Neural progenitor cell (in vitro differentiated cells): ENCODE measurements around the gene UBE2Q2. TPM values are rescaled to one million over a fixed set of nuclear protein-coding genes. Genes with fewer than 3 reads are reported as not detected.

Experiments used
- DNase-seq: peaks from one replicate; pipeline ENCODE4 v3.0.0-alpha.2; 2016; ENCODE audit warnings: low spot score
- H2AFZ ChIP-seq: fragments of 200-600 bp; sonication (generic); replicated peaks from 2 replicates; pipeline ENCODE4 v1.6.1; 2016; ENCODE audit warnings: antibody characterized with exemption
- H3F3A ChIP-seq: fragments of 200-600 bp; sonication (generic); 2 replicates; pipeline ENCODE4 v1.6.1; 2016; ENCODE audit warnings: antibody characterized with exemption, low read depth
- H3K27ac ChIP-seq: fragments of 200-600 bp; sonication (generic); 2 replicates; pipeline ENCODE4 v1.5.1; 2016; ENCODE audit warnings: mild to moderate bottlenecking
- H3K27me3 ChIP-seq: fragments of 200-600 bp; sonication (generic); 2 replicates; pipeline ENCODE4 v1.6.1; 2016; ENCODE audit warnings: mild to moderate bottlenecking, moderate library complexity
- H3K36me3 ChIP-seq: fragments of 200-600 bp; sonication (generic); 2 replicates; pipeline ENCODE4 v1.5.1; 2016
- H3K4me1 ChIP-seq: fragments of 200-600 bp; sonication (generic); 2 replicates; pipeline ENCODE4 v1.6.1; 2016; ENCODE audit warnings: mixed run types
- H3K4me2 ChIP-seq: fragments of 200-600 bp; sonication (generic); 2 replicates; pipeline ENCODE4 v1.6.1; 2016
- H3K4me3 ChIP-seq: fragments of 200-600 bp; sonication (generic); 2 replicates; pipeline ENCODE4 v1.5.1; 2016
- H3K79me2 ChIP-seq: fragments of 200-600 bp; sonication (generic); 2 replicates; pipeline ENCODE4 v1.6.1; 2016; ENCODE audit warnings: low read depth
- H3K9ac ChIP-seq: fragments of 200-600 bp; sonication (generic); 2 replicates; pipeline ENCODE4 v1.6.1; 2016
- H3K9me3 ChIP-seq: fragments of 200-600 bp; sonication (generic); 2 replicates; pipeline ENCODE4 v1.5.1; 2016; ENCODE audit warnings: low read depth
- H4K20me1 ChIP-seq: fragments of 200-600 bp; sonication (generic); 2 replicates; pipeline ENCODE4 v1.6.1; 2016; ENCODE audit warnings: low read depth
- H3K27ac Mint-ChIP-seq: 3 replicates; pipeline ENCODE4 v1.8.0; 2021; ENCODE audit warnings: mixed read lengths
- H3K27me3 Mint-ChIP-seq: 2 replicates; pipeline ENCODE4 v1.8.0; 2022; ENCODE audit warnings: low read depth, mild to moderate bottlenecking, inconsistent platforms, moderate library complexity, mixed read lengths; ENCODE audit not compliant: insufficient read depth
- H3K36me3 Mint-ChIP-seq: 3 replicates; pipeline ENCODE4 v1.8.0; 2021; ENCODE audit warnings: mixed read lengths
- H3K4me1 Mint-ChIP-seq: 3 replicates; pipeline ENCODE4 v1.8.0; 2021; ENCODE audit warnings: mixed read lengths
- H3K4me3 Mint-ChIP-seq: 3 replicates; pipeline ENCODE4 v1.8.0; 2021; ENCODE audit warnings: mild to moderate bottlenecking, moderate library complexity, mixed read lengths
- H3K9me3 Mint-ChIP-seq: 3 replicates; pipeline ENCODE4 v1.8.0; 2020; ENCODE audit warnings: mixed read lengths
- CTCF ChIP-seq: fragments of 200-600 bp; sonication (generic); IDR thresholded peaks from 2 replicates; pipeline ENCODE4 v1.5.1; 2017; ENCODE audit warnings: antibody characterized with exemption, mild to moderate bottlenecking
- EZH2 ChIP-seq: fragments of 200-600 bp; sonication (generic); IDR thresholded peaks from 2 replicates; pipeline ENCODE4 v1.6.1; 2017; ENCODE audit warnings: antibody characterized with exemption, mild to moderate bottlenecking, moderate library complexity
- EZH2phosphoT487 ChIP-seq: fragments of 200-600 bp; sonication (generic); IDR thresholded peaks from 2 replicates; pipeline ENCODE4 v1.6.1; 2017; ENCODE audit warnings: antibody characterized with exemption
- total RNA-seq: library from RNA; depleted of rRNA; stranded (reverse); fragments of >200 nt; gene quantifications from 2 replicates; pipeline ENCODE4 v1.2.3, GENCODE V29; 2015; ENCODE audit warnings: low replicate concordance

Gene UBE2Q2
- total RNA-seq, 1 donor from 2014 or later, result 25.8 TPM

GRCh38 chr15:75834021-75834420 is 9.2 kb upstream of the UBE2Q2 start:
- DNase-seq, result no peak
- H3K4me1 Mint-ChIP-seq, result peaks cover 32% of the 10 kb centered on the region
- peak overlapping the region; percentile 27 for H3K4me2 ChIP-seq

GRCh38 chr15:75835990-75836958 is 7.0 kb upstream of the UBE2Q2 start:
- no peak overlapping the region for H3K9ac ChIP-seq

More at GRCh38 chr15:75834021-75834420, 9.2 kb upstream of the UBE2Q2 start:
- H2AFZ ChIP-seq, result no peak overlapping the region
- peaks cover 14% of the 10 kb centered on the region for H3K27me3 ChIP-seq
- TF ChIP-seq CTCF, result no peak
- no peak for TF ChIP-seq EZH2phosphoT487
- no peak for TF ChIP-seq EZH2
- no peaks in the 10 kb centered on the region for H3K36me3 ChIP-seq
- peaks cover 32% of the 10 kb centered on the region for H3F3A ChIP-seq
- no peaks in the 10 kb centered on the region for H3K9me3 ChIP-seq
- H4K20me1 ChIP-seq, result peaks cover 3% of the 10 kb centered on the region
- Mint-ChIP-seq H3K9me3 (no peaks in the 10 kb centered on the region), H3K36me3 (no peaks in the 10 kb centered on the region), H3K27me3 (peaks cover 6% of the 10 kb centered on the region), H3K4me3 (no peak overlapping the region), H3K27ac (no peak overlapping the region)
- H3K4me3 ChIP-seq, result no peak overlapping the region
- H3K79me2 ChIP-seq, result no peaks in the 10 kb centered on the region
- H3K27ac ChIP-seq, result no peak overlapping the region
- H3K4me1 ChIP-seq, result peaks cover 39% of the 10 kb centered on the region
- no peak overlapping the region for H3K9ac ChIP-seq

GRCh38 chr15:75836959-75837334 is 6.3 kb upstream of the UBE2Q2 start:
- Histone ChIP-seq H3K9ac (no peak overlapping the region), H3F3A (peaks cover 25% of the 10 kb centered on the region), H2AFZ (no peak overlapping the region), H3K4me3 (no peak overlapping the region), H3K27me3 (peaks cover 11% of the 10 kb centered on the region), H3K36me3 (no peaks in the 10 kb centered on the region), H3K4me1 (peaks cover 22% of the 10 kb centered on the region), H3K27ac (no peak overlapping the region), H3K4me2 (no peak overlapping the region), H3K9me3 (no peaks in the 10 kb centered on the region), H3K79me2 (no peaks in the 10 kb centered on the region), H4K20me1 (no peaks in the 10 kb centered on the region)
- Mint-ChIP-seq H3K4me1 (peaks cover 18% of the 10 kb centered on the region), H3K9me3 (no peaks in the 10 kb centered on the region), H3K27me3 (peaks cover 4% of the 10 kb centered on the region), H3K27ac (no peak overlapping the region), H3K4me3 (no peak overlapping the region), H3K36me3 (no peaks in the 10 kb centered on the region)
- no peak for TF ChIP-seq CTCF
- TF ChIP-seq EZH2phosphoT487, result no peak
- no peak for TF ChIP-seq EZH2
- DNase-seq, result no peak

More at GRCh38 chr15:75835990-75836958, 7.0 kb upstream of the UBE2Q2 start:
- H3K27me3 ChIP-seq, result peaks cover 4% of the 10 kb centered on the region
- no peaks in the 10 kb centered on the region for H3K9me3 ChIP-seq
- no peak overlapping the region for H3K4me3 Mint-ChIP-seq
- H4K20me1 ChIP-seq, result peaks cover under 1% of the 10 kb centered on the region
- no peak for TF ChIP-seq EZH2phosphoT487
- TF ChIP-seq CTCF, result no peak
- DNase-seq, result no peak
- peaks cover 24% of the 10 kb centered on the region for H3K4me1 Mint-ChIP-seq
- peaks cover 23% of the 10 kb centered on the region for H3F3A ChIP-seq
- H3K79me2 ChIP-seq, result no peaks in the 10 kb centered on the region
- H3K36me3 ChIP-seq, result no peaks in the 10 kb centered on the region
- H3K27ac Mint-ChIP-seq, result no peak overlapping the region
- no peaks in the 10 kb centered on the region for H3K36me3 Mint-ChIP-seq
- peaks cover 27% of the 10 kb centered on the region for H3K4me1 ChIP-seq
- H3K4me2 ChIP-seq, result no peak overlapping the region
- no peaks in the 10 kb centered on the region for H3K27me3 Mint-ChIP-seq
- H2AFZ ChIP-seq, result no peak overlapping the region
- no peaks in the 10 kb centered on the region for H3K9me3 Mint-ChIP-seq
- H3K27ac ChIP-seq, result no peak overlapping the region
- H3K4me3 ChIP-seq, result no peak overlapping the region
